T-helper 1 cell treated with Interleukin-12 subunit alpha and Interleukin-12 subunit beta and Interleukin-4 antibody, amounts not matched to agents 30 μg/mL and 1 μg/mL, for 36 hours (primary cell): ENCODE data around the gene SCUBE2.
"Not testable (repeated sequence)": the region's sequence is repeated elsewhere in the genome, so short reads cannot be mapped to it uniquely, and the experiment has no call there.

ENCODE experiments used
- H3K27ac Mint-ChIP-seq: one replicate; pipeline ENCODE4 v1.8.0; 2021; ENCODE audit warnings: mild to moderate bottlenecking, mixed read lengths
- H3K27me3 Mint-ChIP-seq: one replicate; pipeline ENCODE4 v1.8.0; 2021; ENCODE audit warnings: low read depth, mixed read lengths
- H3K36me3 Mint-ChIP-seq: one replicate; pipeline ENCODE4 v1.8.0; 2021; ENCODE audit warnings: low read depth, mixed read lengths
- H3K4me1 Mint-ChIP-seq: one replicate; pipeline ENCODE4 v1.8.0; 2021; ENCODE audit warnings: low read depth, mixed read lengths
- H3K4me3 Mint-ChIP-seq: one replicate; pipeline ENCODE4 v1.8.0; 2021; ENCODE audit warnings: mild to moderate bottlenecking, moderate library complexity, mixed read lengths
- H3K9me3 Mint-ChIP-seq: one replicate; pipeline ENCODE4 v1.8.0; 2021; ENCODE audit warnings: mixed read lengths

Gene SCUBE2

GRCh38 chr11:9123595-9124304, 32.4 kb upstream of the SCUBE2 start:
- no peak overlapping the region for H3K4me3 Mint-ChIP-seq
- H3K27ac Mint-ChIP-seq, result no peak overlapping the region
- no peaks in the 10 kb centered on the region for H3K9me3 Mint-ChIP-seq
- no peaks in the 10 kb centered on the region for H3K27me3 Mint-ChIP-seq
- H3K36me3 Mint-ChIP-seq, result peaks cover 2% of the 10 kb centered on the region
- H3K4me1 Mint-ChIP-seq, result peaks cover 14% of the 10 kb centered on the region

GRCh38 chr11:9121469-9121796, 30.0 kb upstream of the SCUBE2 start:
- H3K27me3 Mint-ChIP-seq, result no peaks in the 10 kb centered on the region

GRCh38 chr11:9120664-9121468, 29.5 kb upstream of the SCUBE2 start:
- H3K9me3 Mint-ChIP-seq, result no peaks in the 10 kb centered on the region
- no peaks in the 10 kb centered on the region for H3K27me3 Mint-ChIP-seq
- peaks cover 2% of the 10 kb centered on the region for H3K36me3 Mint-ChIP-seq
- H3K27ac Mint-ChIP-seq, result no peak overlapping the region
- no peaks in the 10 kb centered on the region for H3K4me1 Mint-ChIP-seq
- H3K4me3 Mint-ChIP-seq, result no peak overlapping the region

More at GRCh38 chr11:9121469-9121796, 30.0 kb upstream of the SCUBE2 start:
- H3K4me1 Mint-ChIP-seq, result peaks cover 3% of the 10 kb centered on the region
- no peak overlapping the region for H3K27ac Mint-ChIP-seq
- no peaks in the 10 kb centered on the region for H3K9me3 Mint-ChIP-seq
- H3K36me3 Mint-ChIP-seq, result peaks cover 2% of the 10 kb centered on the region
- no peak overlapping the region for H3K4me3 Mint-ChIP-seq

GRCh38 chr11:9118277-9118676, 26.9 kb upstream of the SCUBE2 start:
- H3K4me3 Mint-ChIP-seq, result no peak overlapping the region
- H3K4me1 Mint-ChIP-seq, result no peaks in the 10 kb centered on the region
- H3K27me3 Mint-ChIP-seq, result no peaks in the 10 kb centered on the region
- H3K36me3 Mint-ChIP-seq, result peaks cover 2% of the 10 kb centered on the region
- no peak overlapping the region for H3K27ac Mint-ChIP-seq
- peaks cover 1% of the 10 kb centered on the region for H3K9me3 Mint-ChIP-seq

- Mint-ChIP-seq H3K4me1 (no peaks in the 10 kb centered on the region), H3K36me3 (peaks cover 2% of the 10 kb centered on the region), H3K9me3 (peaks cover 23% of the 10 kb centered on the region), H3K4me3 (no peak overlapping the region), H3K27me3 (peaks cover 8% of the 10 kb centered on the region), H3K27ac (no peak overlapping the region)
Observed at GRCh38 chr11:9112075-9112474, 20.7 kb upstream of the SCUBE2 start.

- H3K4me1 Mint-ChIP-seq, result no peaks in the 10 kb centered on the region
- H3K27me3 Mint-ChIP-seq, result peaks cover 18% of the 10 kb centered on the region
- no peak overlapping the region for H3K27ac Mint-ChIP-seq
- no peak overlapping the region for H3K4me3 Mint-ChIP-seq
- H3K9me3 Mint-ChIP-seq, result peaks cover 23% of the 10 kb centered on the region
- no peaks in the 10 kb centered on the region for H3K36me3 Mint-ChIP-seq
Observed at GRCh38 chr11:9109858-9110731, 18.7 kb upstream of the SCUBE2 start.

- no peaks in the 10 kb centered on the region for H3K4me1 Mint-ChIP-seq
- H3K4me3 Mint-ChIP-seq, result no peak overlapping the region
- H3K9me3 Mint-ChIP-seq, result no peaks in the 10 kb centered on the region
- H3K27ac Mint-ChIP-seq, result no peak overlapping the region
- peaks cover 31% of the 10 kb centered on the region for H3K27me3 Mint-ChIP-seq
- H3K36me3 Mint-ChIP-seq, result no peaks in the 10 kb centered on the region
Observed at GRCh38 chr11:9104580-9104979, 13.2 kb upstream of the SCUBE2 start.

- Mint-ChIP-seq H3K9me3 (no peaks in the 10 kb centered on the region), H3K27me3 (peaks cover 33% of the 10 kb centered on the region), H3K4me3 (no peak overlapping the region), H3K36me3 (no peaks in the 10 kb centered on the region), H3K27ac (no peak overlapping the region), H3K4me1 (no peaks in the 10 kb centered on the region)
Observed at GRCh38 chr11:9103542-9104276, 12.3 kb upstream of the SCUBE2 start.

- H3K4me3 Mint-ChIP-seq, result no peak overlapping the region
- H3K4me1 Mint-ChIP-seq, result no peaks in the 10 kb centered on the region
- H3K36me3 Mint-ChIP-seq, result no peaks in the 10 kb centered on the region
- no peaks in the 10 kb centered on the region for H3K9me3 Mint-ChIP-seq
- no peak overlapping the region for H3K27ac Mint-ChIP-seq
- peaks cover 37% of the 10 kb centered on the region for H3K27me3 Mint-ChIP-seq
Observed at GRCh38 chr11:9099617-9100016, 8.2 kb upstream of the SCUBE2 start.

- peaks cover 42% of the 10 kb centered on the region for H3K27me3 Mint-ChIP-seq
- H3K27ac Mint-ChIP-seq, H3K9me3 Mint-ChIP-seq, H3K36me3 Mint-ChIP-seq, H3K4me3 Mint-ChIP-seq, H3K4me1 Mint-ChIP-seq: not testable (repeated sequence)
Observed at GRCh38 chr11:9098455-9098854, 7.1 kb upstream of the SCUBE2 start.

- H3K36me3 Mint-ChIP-seq, H3K4me3 Mint-ChIP-seq, H3K4me1 Mint-ChIP-seq, H3K9me3 Mint-ChIP-seq, H3K27ac Mint-ChIP-seq: not testable (repeated sequence)
- peaks cover 53% of the 10 kb centered on the region for H3K27me3 Mint-ChIP-seq
Observed at GRCh38 chr11:9097186-9097943, 6.0 kb upstream of the SCUBE2 start.

GRCh38 chr11:9096427-9096826, 5.0 kb upstream of the SCUBE2 start:
- no peaks in the 10 kb centered on the region for H3K4me1 Mint-ChIP-seq
- H3K4me3 Mint-ChIP-seq, result no peak overlapping the region
- H3K27me3 Mint-ChIP-seq, result peaks cover 54% of the 10 kb centered on the region
- no peaks in the 10 kb centered on the region for H3K36me3 Mint-ChIP-seq
- H3K9me3 Mint-ChIP-seq, result no peaks in the 10 kb centered on the region
- H3K27ac Mint-ChIP-seq, result no peak overlapping the region

- no peaks in the 10 kb centered on the region for H3K9me3 Mint-ChIP-seq
- H3K27me3 Mint-ChIP-seq, result peaks cover 59% of the 10 kb centered on the region
- no peaks in the 10 kb centered on the region for H3K36me3 Mint-ChIP-seq
- H3K4me1 Mint-ChIP-seq, result peaks cover 2% of the 10 kb centered on the region
- H3K27ac Mint-ChIP-seq, result no peak overlapping the region
- H3K4me3 Mint-ChIP-seq, result no peak overlapping the region
Observed at GRCh38 chr11:9095421-9095820, 4.0 kb upstream of the SCUBE2 start.
